DOHH2 (cell line): ENCODE measurements around the gene TMED10.

ENCODE experiments used
- H3F3A ChIP-seq: fragments of 200-600 bp; sonication (generic), shearing (Covaris generic); 2 replicates; pipeline ENCODE4 v1.6.0; 2016; ENCODE audit warnings: antibody characterized with exemption, mild to moderate bottlenecking; ENCODE audit not compliant: control insufficient read depth, insufficient read depth
- H3K27ac ChIP-seq: fragments of 200-600 bp; sonication (generic); 2 replicates; pipeline ENCODE4 v1.5.1; 2014; ENCODE audit warnings: low read depth, mild to moderate bottlenecking, low read length, moderate library complexity
- H3K27me3 ChIP-seq: fragments of 200-600 bp; sonication (generic); 2 replicates; pipeline ENCODE4 v1.6.1; 2014; ENCODE audit warnings: mild to moderate bottlenecking, low read length, mixed read lengths; ENCODE audit not compliant: control insufficient read depth
- H3K36me3 ChIP-seq: fragments of 200-600 bp; sonication (generic); 2 replicates; pipeline ENCODE4 v1.6.1; 2014; ENCODE audit warnings: mild to moderate bottlenecking, low read length, moderate library complexity, mixed read lengths; ENCODE audit not compliant: control insufficient read depth
- H3K4me1 ChIP-seq: fragments of 200-600 bp; sonication (generic); 2 replicates; pipeline ENCODE4 v1.6.1; 2014; ENCODE audit warnings: mild to moderate bottlenecking, low read length, mixed read lengths; ENCODE audit not compliant: control insufficient read depth
- H3K4me2 ChIP-seq: fragments of 200-600 bp; sonication (generic); 2 replicates; pipeline ENCODE4 v1.6.0; 2014; ENCODE audit warnings: mild to moderate bottlenecking, low read length, moderate library complexity
- H3K4me3 ChIP-seq: fragments of 200-600 bp; sonication (generic); 2 replicates; pipeline ENCODE4 v1.5.1; 2014; ENCODE audit warnings: mild to moderate bottlenecking, low read length, mixed read lengths
- H3K79me2 ChIP-seq: fragments of 200-600 bp; sonication (generic); 2 replicates; pipeline ENCODE4 v1.6.1; 2014; ENCODE audit warnings: mild to moderate bottlenecking, low read length, mixed read lengths; ENCODE audit not compliant: control insufficient read depth
- H3K9me2 ChIP-seq: fragments of 200-600 bp; sonication (generic); replicated peaks from 2 replicates; pipeline ENCODE4 v1.6.1; 2014; ENCODE audit warnings: mild to moderate bottlenecking, low read length, mixed read lengths; ENCODE audit not compliant: control insufficient read depth
- H3K9me3 ChIP-seq: fragments of 200-600 bp; sonication (generic); 2 replicates; pipeline ENCODE4 v1.6.1; 2014; ENCODE audit warnings: antibody characterized with exemption, low read length, mixed read lengths; ENCODE audit not compliant: control insufficient read depth, insufficient read depth
- H4K20me1 ChIP-seq: fragments of 200-600 bp; sonication (generic); 2 replicates; pipeline ENCODE4 v1.6.0; 2014; ENCODE audit warnings: low read depth, mild to moderate bottlenecking, antibody characterized with exemption, low read length, moderate library complexity; ENCODE audit not compliant: control insufficient read depth, insufficient read depth
- CTCF ChIP-seq: fragments of 200-600 bp; sonication (generic); IDR thresholded peaks from one replicate; pipeline ENCODE4 v1.5.1; 2014; ENCODE audit warnings: antibody characterized with exemption, mild to moderate bottlenecking, low read depth, low read length; ENCODE audit not compliant: poor library complexity, severe bottlenecking
- EZH2phosphoT487 ChIP-seq: fragments of 200-600 bp; sonication (generic); IDR thresholded peaks from 2 replicates; pipeline ENCODE4 v1.6.1; 2017; ENCODE audit warnings: borderline replicate concordance, mild to moderate bottlenecking, antibody characterized with exemption, low read length, moderate library complexity, mixed read lengths

The TMED10 gene

GRCh38 chr14:75222208-75222701 is 45.8 kb upstream of the TMED10 start:
- peaks cover 8% of the 10 kb centered on the region for H3K27me3 ChIP-seq
- no peaks in the 10 kb centered on the region for H3K9me2 ChIP-seq

GRCh38 chr14:75221797-75222196 is 45.4 kb upstream of the TMED10 start:
- H3K4me3 ChIP-seq, result peak overlapping the region; percentile 34
- H3K27me3 ChIP-seq, result peaks cover 8% of the 10 kb centered on the region
- peaks cover 33% of the 10 kb centered on the region for H3K4me1 ChIP-seq
- no peaks in the 10 kb centered on the region for H4K20me1 ChIP-seq
- no peaks in the 10 kb centered on the region for H3K9me2 ChIP-seq
- TF ChIP-seq CTCF, result no peak
- TF ChIP-seq EZH2phosphoT487, result no peak
- H3K79me2 ChIP-seq, result no peaks in the 10 kb centered on the region
- H3K9me3 ChIP-seq, result no peaks in the 10 kb centered on the region
- peaks cover 7% of the 10 kb centered on the region for H3F3A ChIP-seq
- no peak overlapping the region for H3K27ac ChIP-seq
- peak overlapping the region; percentile 50 for H3K4me2 ChIP-seq
- no peaks in the 10 kb centered on the region for H3K36me3 ChIP-seq

More at GRCh38 chr14:75222208-75222701, 45.8 kb upstream of the TMED10 start:
- no peak overlapping the region for H3K27ac ChIP-seq
- peak overlapping the region; percentile 50 for H3K4me2 ChIP-seq
- no peaks in the 10 kb centered on the region for H3K9me3 ChIP-seq
- no peak for TF ChIP-seq EZH2phosphoT487
- no peak for TF ChIP-seq CTCF
- peaks cover 7% of the 10 kb centered on the region for H3F3A ChIP-seq
- H4K20me1 ChIP-seq, result no peaks in the 10 kb centered on the region
- H3K4me3 ChIP-seq, result peak overlapping the region; percentile 34
- no peaks in the 10 kb centered on the region for H3K36me3 ChIP-seq
- no peaks in the 10 kb centered on the region for H3K79me2 ChIP-seq
- H3K4me1 ChIP-seq, result peaks cover 33% of the 10 kb centered on the region

- H3K36me3 ChIP-seq, result no peaks in the 10 kb centered on the region
- H3K27me3 ChIP-seq, result peaks cover 8% of the 10 kb centered on the region
- peaks cover 33% of the 10 kb centered on the region for H3K4me1 ChIP-seq
- H4K20me1 ChIP-seq, result no peaks in the 10 kb centered on the region
- no peaks in the 10 kb centered on the region for H3K9me3 ChIP-seq
- peaks cover 7% of the 10 kb centered on the region for H3F3A ChIP-seq
- TF ChIP-seq EZH2phosphoT487 (no peak), CTCF (no peak)
- H3K79me2 ChIP-seq, result no peaks in the 10 kb centered on the region
- no peaks in the 10 kb centered on the region for H3K9me2 ChIP-seq
- no peak overlapping the region for H3K4me3 ChIP-seq
- no peak overlapping the region for H3K27ac ChIP-seq
- no peak overlapping the region for H3K4me2 ChIP-seq
These were observed 43.7 kb upstream of the TMED10 start for GRCh38 chr14:75220156-75220555.
